Activated CD8-positive, alpha-beta memory T cell treated with anti-CD3 and anti-CD28 coated beads, Interleukin-2, amount 50 U/mL, for 24 hours (primary cell): ENCODE measurements around the gene NAMPT.
"Not testable (repeated sequence)": the region's sequence is repeated elsewhere in the genome, so short reads cannot be mapped to it uniquely, and the experiment has no call there.

Experiments used
- DNase-seq: peaks from one replicate; pipeline ENCODE4 v3.0.0-alpha.2; 2020; ENCODE audit errors: extremely low read depth

Gene NAMPT

DNA sequence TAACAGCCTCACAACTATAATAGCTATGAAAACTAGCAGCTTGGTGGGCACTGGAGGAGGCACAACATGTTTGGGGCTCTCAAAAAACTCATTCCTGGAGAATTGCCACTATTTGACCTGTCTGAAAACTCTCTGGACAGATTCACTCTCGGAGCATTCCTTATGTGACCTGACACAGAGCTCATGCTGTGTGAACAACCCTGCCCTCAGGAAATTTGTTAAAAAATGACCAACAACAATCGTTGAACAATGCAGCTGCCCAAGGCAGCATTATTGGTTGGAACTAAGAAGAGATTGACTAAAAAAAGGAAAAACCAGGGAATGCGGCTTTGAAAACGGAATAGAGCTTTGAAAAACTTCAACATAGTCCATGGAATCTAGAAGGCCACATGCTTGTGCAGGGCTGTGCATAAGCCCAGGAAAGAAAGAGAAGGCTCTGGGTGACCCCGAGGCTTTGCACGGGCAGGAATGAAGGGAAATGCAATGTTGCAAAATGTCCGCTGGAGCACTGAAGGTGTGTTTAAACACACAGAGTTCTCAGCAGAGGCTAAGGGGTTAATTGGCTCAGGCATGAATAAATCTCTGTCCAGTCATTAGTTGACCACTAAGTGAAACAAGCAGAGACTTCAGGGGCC lies 52.8 kb downstream of the NAMPT start:
- no peak for DNase-seq

DNA sequence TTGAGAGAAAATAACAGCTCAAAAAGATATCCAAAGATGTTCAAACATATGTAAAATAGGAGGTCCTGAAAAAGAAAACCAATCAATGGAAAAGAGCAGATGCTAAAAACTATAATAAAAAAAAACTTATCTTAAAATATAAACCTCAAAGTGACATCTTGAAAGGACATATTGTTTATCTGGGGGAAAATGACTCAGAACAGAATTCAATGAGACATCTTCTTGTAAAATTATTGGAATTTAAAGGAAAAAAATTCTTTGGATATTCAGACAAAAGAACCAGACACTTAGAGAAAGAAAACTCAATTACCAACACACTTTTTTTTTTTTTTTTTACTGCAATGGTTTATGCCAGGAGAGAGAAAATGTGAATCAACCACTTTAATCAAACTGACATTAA lies 58.9 kb downstream of the NAMPT start:
- no peak for DNase-seq

DNA sequence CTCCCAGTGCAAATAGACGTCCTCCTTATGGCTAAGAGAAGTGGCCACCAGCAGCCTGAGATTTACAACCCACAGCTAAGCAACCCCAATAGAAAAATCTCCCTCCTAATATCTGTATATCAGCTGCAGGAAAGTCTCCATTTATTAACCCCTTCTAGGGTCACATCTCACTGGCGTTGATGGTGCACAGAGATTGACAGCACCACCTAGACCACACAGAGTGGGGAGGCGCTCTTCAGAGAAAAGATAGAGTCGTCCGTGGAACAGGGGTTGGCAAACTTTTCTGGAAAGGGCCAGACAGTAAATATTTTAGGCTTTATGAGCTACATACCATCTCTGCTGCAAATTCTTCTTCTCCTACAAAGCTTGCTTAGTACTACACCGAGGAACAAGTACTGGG lies 60.0 kb downstream of the NAMPT start:
- DNase-seq, result no peak

GRCh38 chr7:106223156-106223555 lies 61.6 kb downstream of the NAMPT start:
- DNase-seq, result no peak

GRCh38 chr7:106222545-106222944 lies 62.2 kb downstream of the NAMPT start:
- DNase-seq, result no peak

GRCh38 chr7:106220307-106220706 lies 64.5 kb downstream of the NAMPT start:
- no peak for DNase-seq

DNA sequence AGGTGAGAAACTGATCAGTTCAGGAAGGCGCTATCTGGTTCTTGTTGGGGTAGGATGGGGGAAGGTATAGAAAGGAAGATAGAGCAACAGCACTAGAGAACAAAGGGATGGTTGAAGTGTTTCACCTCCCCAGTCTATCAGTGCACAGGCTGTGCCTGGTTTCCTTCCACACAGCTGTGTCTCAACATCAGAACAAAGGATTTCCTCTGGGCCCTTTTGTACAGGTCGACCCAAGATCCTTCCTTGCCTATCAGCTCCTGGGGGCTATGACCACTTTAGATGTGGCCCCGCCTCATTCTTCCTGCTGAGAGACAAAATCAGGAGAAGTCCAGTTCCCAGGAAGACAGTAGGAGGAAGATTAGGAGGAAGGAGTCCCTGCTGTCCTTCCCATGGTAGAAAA lies 65.6 kb downstream of the NAMPT start:
- DNase-seq, result no peak

DNA sequence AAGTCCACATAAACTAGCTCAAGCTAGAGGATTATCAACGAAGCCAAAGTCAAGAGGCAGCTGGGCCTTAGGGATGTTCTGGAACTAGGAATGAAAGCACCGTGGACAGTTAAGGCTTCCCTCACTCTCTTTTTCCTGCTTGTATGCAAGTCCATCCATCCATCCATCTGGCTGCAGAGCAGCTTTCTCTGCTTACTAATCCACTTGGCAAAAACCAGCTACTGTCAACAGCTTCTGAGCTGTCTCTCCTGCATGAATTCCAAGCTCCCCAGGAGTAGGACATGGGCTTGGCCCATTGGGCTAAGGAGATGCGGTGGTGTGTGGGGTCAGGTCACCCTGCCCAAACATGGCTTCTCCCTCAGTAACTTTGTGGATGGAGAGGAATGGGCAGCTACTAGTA lies 66.2 kb downstream of the NAMPT start:
- no peak for DNase-seq

DNA sequence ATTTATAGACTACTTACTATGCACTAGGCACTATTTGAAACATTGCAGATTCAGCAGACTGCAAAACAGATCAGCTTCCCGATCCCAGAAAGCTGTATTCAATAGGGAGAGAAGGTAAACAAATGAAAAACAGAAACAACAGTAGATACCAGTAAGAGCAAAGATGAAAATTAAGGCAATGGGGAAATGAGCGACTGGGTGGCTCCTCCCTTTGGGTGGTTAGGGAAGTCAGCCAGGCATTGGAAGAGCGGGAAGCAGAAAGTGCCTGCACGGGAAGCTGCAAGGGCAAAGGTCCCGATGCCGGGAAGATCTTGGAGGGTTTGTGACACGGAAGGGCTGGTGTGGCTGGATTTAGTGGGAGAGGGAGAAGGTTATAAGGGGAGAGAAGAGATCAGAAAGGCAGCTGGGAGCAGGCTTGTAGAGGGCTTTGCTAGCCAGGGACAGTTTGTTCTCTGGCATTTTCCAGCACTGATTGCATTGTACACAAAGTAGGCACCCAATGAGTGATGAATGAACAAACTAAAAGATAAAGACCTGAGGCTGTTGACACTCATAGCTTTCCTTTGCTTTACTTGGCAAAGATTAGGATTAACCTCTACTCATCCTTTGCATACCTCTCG lies 67.8 kb downstream of the NAMPT start:
- DNase-seq, result no peak

DNA sequence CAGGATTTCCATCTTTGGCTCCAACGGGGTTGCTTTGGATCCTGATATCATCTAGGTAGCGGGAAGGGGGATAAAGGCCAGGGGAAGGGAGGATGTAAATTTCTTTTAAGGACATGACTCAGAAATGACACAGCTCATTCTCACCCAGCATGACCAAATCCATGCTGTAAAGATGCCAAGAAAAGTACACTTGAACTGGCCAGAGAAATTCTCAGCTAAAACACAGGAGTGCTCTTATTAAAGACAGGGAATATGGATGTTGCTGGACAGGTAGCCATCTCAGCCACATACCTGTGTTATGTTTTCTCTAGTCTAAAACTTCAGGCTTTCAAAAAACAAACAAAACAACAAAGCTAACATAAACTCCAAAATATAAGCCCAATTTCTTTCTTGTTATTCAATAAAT lies 68.3 kb downstream of the NAMPT start:
- no peak for DNase-seq

DNA sequence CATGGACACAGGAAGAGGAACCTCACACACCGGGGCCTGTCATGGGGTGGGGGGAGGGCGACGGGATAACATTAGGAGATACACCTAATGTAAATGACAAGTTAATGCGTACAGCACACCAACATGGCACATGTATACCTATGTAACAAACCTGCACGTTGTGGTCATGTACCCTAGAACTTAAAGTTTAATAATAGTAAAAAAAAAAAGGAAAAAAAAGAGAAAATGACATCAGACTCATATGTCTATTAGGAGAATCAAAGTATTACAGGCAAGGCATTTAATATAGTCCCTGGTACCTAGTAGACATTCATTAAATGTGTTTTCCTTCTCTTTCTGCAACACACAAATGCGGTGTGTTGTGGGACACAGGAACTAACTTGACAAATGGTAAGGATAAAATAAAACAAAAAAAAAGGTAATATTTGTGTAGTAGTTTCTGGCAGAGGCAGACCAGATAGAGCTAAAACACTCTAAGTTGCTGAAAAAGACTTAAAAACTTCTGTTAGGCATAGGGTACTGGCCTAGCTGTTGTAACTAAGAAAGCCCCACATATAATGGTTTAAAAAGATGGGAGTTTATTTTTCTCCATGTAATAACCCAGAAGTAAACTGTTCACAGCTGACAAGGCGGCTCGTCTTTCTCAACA lies 68.8 kb downstream of the NAMPT start:
- DNase-seq, result no peak

GRCh38 chr7:106208944-106209343 lies 75.8 kb downstream of the NAMPT start:
- DNase-seq, result not testable (repeated sequence)

GRCh38 chr7:106206826-106207541 lies 77.8 kb downstream of the NAMPT start:
- DNase-seq, result no peak

DNA sequence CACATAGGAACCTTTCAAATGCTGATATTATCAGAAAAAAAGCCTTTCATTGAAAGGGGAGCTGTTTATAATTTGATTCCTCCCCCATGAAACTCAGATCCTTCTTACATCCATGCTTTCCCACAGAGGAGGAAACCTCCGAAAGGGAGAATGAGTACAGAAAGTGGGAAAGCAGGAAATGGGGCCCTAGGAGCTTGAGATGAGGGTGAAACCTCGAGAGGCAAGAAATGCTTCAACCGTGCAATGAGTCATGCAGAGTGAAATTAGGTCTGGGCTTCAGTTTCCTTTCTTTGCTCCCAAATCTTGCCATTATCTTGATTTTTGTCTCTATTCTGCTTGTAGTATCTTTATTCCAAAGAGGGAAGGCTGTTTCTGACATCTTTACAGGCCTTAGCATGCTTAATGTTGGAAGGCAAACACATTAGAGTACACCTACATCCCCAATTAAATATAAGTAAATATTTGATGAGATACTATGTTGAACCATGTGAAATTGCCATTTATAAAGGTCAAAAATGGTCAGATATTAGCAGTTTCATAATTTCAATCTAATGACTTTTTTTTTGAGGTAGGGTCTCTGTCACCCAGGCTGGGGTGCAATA lies 79.1 kb downstream of the NAMPT start:
- DNase-seq, result no peak

DNA sequence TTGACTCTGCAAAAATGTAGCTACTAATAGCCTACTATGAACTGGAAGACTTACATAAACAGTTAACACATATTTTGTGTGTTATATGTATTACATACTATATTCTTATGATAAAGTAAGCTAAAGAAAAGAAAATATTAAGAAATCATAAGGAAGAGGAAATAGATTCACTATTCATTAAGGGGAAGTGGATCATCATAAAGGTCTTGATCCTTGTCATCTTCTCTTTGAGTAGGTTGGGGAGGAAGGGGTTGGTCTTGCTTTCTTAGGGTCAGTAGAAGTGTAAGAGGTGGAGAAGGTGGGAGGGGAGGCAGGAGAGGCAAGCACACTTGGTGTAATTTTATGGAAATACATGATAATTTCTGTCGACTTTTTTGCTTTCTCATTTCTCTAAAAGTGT lies 81.3 kb downstream of the NAMPT start:
- no peak for DNase-seq

DNA sequence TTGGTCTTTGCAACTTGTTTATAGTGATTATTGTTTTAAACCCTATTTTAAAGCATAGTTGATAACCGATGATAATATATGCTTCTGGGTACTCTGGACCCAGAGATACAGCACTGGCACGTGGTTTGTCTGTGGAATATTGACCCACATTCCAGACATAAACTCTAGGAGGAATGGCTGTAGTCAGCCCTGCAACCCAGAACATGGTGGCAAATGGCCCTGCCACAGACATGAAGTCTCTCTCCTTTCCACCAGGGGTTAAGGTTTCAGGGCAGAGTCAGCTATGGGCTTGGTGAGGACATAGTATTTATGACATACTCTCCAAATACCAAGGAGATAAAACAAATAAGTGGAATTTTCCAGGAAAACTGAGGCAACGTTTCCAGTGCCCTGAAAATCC lies 83.6 kb downstream of the NAMPT start:
- no peak for DNase-seq

DNA sequence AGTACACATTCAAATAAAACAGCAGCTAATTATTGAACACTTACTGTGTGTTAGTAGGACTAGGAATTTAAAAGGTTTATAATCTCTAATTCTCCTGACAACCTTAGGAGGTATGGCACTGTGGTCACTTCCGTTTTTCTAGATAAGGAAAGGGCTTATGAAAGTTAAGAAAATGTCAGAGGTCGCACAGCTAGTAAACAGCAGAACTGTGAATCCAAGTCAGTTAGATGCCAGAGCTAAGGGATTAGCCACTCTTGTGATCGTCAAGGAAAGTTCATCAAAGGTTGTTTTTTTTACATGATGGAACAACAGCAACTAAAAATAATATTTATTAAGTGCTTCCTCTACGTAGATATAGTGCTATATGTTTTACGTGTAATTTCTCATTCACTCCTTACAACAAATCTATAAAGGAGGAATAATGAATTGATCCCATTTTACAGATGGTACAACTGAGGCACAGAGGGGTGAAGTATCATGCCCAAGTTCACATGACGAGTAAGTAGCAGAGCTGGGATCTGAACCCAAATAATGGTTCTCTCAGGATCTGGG lies 84.9 kb downstream of the NAMPT start:
- no peak for DNase-seq

GRCh38 chr7:106199024-106199423 lies 85.8 kb downstream of the NAMPT start:
- DNase-seq, result no peak
